GM12864 (cell line): ENCODE measurements around the gene AFG1L.
"Not testable (repeated sequence)": the region's sequence is repeated elsewhere in the genome, so short reads cannot be mapped to it uniquely, and the experiment has no call there.

Experiments
- DNase-seq: peaks from one replicate; pipeline ENCODE4 v3.0.0-alpha.2; 2011; ENCODE audit warnings: low read depth
- H3K4me3 ChIP-seq: 2 replicates; pipeline ENCODE4 v1.5.1; 2011; ENCODE audit warnings: mild to moderate bottlenecking, low read depth, low read length, control low read depth
- TF ChIP-seq, protein P1 (sequence below): IDR thresholded peaks from 2 replicates; pipeline ENCODE4 v1.5.1; 2011; ENCODE audit warnings: low read depth, mild to moderate bottlenecking, moderate library complexity, low read length, control low read depth, inconsistent platforms; ENCODE audit errors: missing control alignments

Gene AFG1L

DNA sequence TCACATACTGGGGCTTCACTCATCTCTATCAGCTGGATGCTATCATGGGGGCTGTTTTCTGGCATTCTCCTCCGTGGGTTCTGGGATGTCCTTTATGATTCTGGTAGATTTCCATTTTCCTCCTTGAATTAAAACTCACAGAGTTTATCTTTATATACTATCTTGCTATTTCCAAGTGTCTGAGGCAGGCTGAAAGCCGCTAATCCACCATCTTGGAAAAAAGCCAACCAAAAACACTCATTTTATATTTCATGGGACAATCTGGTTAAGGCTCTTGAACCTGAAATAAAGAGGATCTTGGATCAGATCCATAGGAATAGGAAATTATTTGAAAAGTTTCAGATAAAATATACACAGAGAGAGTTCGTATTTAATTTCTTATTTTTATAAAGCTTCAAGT is 86.0 kb downstream of the AFG1L start:
- no peak for DNase-seq
- H3K4me3 ChIP-seq = no peak overlapping the region
- TF ChIP-seq, protein P1, sequence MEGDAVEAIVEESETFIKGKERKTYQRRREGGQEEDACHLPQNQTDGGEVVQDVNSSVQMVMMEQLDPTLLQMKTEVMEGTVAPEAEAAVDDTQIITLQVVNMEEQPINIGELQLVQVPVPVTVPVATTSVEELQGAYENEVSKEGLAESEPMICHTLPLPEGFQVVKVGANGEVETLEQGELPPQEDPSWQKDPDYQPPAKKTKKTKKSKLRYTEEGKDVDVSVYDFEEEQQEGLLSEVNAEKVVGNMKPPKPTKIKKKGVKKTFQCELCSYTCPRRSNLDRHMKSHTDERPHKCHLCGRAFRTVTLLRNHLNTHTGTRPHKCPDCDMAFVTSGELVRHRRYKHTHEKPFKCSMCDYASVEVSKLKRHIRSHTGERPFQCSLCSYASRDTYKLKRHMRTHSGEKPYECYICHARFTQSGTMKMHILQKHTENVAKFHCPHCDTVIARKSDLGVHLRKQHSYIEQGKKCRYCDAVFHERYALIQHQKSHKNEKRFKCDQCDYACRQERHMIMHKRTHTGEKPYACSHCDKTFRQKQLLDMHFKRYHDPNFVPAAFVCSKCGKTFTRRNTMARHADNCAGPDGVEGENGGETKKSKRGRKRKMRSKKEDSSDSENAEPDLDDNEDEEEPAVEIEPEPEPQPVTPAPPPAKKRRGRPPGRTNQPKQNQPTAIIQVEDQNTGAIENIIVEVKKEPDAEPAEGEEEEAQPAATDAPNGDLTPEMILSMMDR = no peak

DNA sequence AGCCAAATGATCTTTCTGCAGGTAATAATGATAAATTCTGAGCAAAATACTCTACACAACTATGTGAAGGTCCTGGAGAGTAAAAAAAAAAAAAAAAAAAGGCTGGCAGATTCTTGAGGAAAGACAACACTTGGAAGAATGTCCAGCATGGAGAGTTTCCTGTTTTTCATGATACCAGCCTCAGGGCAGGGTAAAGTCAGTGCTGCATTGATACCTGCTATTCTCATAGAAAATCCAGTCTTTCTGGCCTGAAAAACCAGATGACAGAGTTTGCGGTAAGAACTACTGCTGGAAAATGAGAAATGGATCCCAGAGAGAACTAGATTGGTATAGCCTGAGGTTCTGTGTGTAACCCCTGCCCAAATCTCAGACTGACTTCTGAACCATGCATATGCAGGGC is 89.1 kb downstream of the AFG1L start:
- no peak overlapping the region for H3K4me3 ChIP-seq
- DNase-seq = no peak
- TF ChIP-seq, protein P1 = no peak

DNA sequence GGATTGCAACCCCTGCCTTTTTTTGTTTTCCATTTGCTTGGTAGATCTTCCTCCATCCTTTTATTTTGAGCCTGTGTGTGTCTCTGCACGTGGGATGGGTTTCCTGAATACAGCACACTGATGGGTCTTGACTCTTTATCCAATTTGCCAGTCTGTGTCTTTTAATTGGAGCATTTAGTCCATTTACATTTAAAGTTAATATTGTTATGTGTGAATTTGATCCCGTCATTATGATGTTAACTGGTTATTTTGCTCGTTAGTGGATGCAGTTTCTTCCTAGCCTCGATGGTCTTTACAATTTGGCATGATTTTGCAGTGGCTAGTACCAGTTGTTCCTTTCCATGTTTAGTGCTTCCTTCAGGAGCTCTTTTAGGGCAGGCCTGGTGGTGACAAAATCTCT is 94.3 kb downstream of the AFG1L start:
- not testable (repeated sequence) for H3K4me3 ChIP-seq, DNase-seq

DNA sequence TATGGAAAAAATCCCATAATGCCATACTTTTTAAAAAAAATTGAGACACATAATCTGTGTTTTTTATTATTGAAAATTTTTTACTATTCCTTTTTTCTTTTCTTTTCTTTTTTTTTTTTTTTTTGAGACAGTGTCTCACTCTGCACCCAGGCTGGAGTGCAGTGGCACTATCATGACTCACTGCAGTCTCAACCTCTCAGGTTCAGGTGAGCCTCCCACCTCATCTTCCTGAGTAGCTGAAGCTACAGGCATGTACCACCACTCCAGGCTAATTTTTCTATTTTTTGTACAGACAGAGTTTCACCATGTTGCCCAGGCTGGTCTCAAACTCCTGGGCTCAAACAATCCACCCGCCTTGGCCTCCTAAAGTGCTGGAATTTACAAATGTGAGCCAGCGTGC is 100.4 kb downstream of the AFG1L start:
- TF ChIP-seq, protein P1 = no peak
- H3K4me3 ChIP-seq = no peak overlapping the region
- DNase-seq = no peak

DNA sequence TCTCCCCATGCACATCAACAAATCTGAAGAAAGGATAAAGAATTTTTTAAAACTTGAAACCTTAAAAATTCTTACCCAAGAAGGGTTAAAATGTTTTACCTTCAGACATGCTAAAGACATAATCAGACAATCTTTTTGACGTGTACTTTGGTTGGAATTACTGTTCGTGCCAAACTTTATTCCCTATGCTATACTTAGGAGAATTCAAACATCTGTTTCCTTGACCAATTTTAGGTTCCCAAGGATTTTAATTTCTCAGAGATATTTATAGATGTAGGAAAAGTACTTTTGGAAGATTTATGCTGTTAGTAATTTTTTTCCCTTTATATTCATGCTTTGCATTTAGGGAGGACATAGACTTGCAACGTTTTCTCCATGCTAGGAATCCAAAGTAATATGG is 108.4 kb downstream of the AFG1L start:
- no peak overlapping the region for H3K4me3 ChIP-seq
- DNase-seq = no peak
- TF ChIP-seq, protein P1 = no peak

DNA sequence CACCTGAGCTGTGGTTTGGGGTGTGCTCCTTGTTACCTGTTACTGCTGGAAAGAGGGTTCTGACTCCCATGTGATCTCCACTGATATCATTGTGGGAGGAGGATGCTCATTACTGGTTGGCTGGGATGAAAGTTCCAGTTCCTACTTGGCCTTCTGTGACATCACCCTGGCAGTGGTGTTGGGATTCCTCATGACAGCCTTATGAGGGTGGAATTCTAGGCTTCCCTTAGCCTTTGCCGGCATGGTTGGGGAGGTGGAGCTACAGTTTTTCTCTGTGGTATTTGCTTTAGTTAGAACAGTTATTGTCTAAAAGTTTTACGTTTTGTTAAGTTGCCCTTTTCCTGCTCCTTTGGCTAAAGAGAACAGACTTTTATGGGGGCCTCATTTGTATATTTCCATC is 112.1 kb downstream of the AFG1L start:
- no peak for DNase-seq
- TF ChIP-seq, protein P1 = no peak
- H3K4me3 ChIP-seq = no peak overlapping the region

DNA sequence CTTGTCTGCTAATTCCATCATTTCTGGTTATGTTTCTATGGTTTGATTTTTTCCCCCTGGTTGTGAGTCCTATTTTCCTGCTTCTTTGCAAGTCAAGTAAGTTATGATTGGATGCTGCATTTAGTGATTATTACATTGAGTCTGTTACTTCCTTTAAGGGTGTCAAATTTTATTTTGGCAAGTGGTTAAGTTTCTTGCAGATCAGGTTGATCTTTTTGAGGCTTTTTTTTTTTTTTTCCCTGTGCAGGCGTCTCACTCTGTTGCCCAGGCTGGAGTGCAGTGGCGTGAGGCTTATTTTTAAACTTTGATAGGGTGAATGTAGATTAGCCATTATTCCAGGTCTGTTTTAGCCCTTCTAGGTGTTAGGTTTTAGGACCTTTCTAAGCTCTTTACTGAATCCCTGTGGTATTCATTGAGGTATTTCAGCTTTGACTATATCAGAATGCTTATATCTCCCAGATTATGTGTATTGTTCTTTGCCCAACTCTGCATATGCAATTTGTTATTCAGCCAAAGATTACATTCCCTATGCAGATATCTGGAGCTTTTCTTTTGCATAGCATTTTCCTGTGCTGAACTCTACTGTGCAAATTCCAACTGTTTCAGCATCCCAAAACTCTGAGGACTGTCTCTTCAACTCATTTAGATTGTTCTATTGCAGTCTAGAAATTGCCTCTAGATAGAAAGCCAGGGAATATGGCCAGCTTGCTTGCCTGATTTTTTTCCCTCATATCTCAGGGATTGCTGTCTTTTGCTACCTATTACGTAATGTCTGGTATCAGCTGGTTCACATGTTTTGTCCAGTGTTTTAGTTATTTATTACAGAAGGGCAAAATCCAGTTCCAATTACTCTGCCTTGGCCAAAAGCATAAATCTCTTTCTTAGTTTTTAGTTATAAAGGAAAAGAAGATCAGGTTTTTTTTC is 113.3 kb downstream of the AFG1L start:
- H3K4me3 ChIP-seq = no peak overlapping the region

More for the DNA sequence above, 113.3 kb downstream of the AFG1L start:
- TF ChIP-seq, protein P1 = no peak
- DNase-seq = no peak
